Transverse colon (tissue), 4 donors: ENCODE data around the gene ALDH1A1. TPM values are rescaled to one million over a fixed set of nuclear protein-coding genes. Genes with fewer than 3 reads are reported as not detected.

ENCODE experiments used
- DNase-seq: peaks from one replicate; pipeline ENCODE4 v3.0.0-alpha.2; 2019
- H3K27ac ChIP-seq, 4 donors: fragments of 200-600 bp; sonication (generic); 2 replicates each; pipeline ENCODE4 v1.5.1; 2016 to 2018; ENCODE audit warnings: inconsistent platforms in 4 of 4
- H3K27me3 ChIP-seq: fragments of 200-600 bp; sonication (generic); 2 replicates; pipeline ENCODE4 v1.5.1; 2017; ENCODE audit warnings: inconsistent platforms
- H3K36me3 ChIP-seq, 4 donors: fragments of 200-600 bp; sonication (generic); 2 replicates each; pipeline ENCODE4 v1.5.1; 2017 to 2019; ENCODE audit warnings: inconsistent platforms in 4 of 4
- H3K4me1 ChIP-seq, 4 donors: fragments of 200-600 bp; sonication (generic); 2 replicates each; pipeline ENCODE4 v1.5.1; 2017 to 2020; ENCODE audit warnings: inconsistent platforms in 4 of 4
- H3K4me3 ChIP-seq, 4 donors: fragments of 200-600 bp; sonication (generic); 1 replicate in 1 of 4; 2 replicates in 3 of 4; pipeline versions ENCODE4 v1.5.1 to v1.6.1; 2017 to 2019; ENCODE audit warnings: inconsistent platforms in 4 of 4
- H3K9me3 ChIP-seq, 2 donors: fragments of 200-600 bp; sonication (generic); 2 replicates each; pipeline ENCODE4 v1.5.1; 2017 to 2019; ENCODE audit warnings: inconsistent platforms in 2 of 2
- CTCF ChIP-seq, 5 experiments: fragments of 200-600 bp in 3 of 5; fragments of 450-650 bp in 2 of 5; sonication (generic) in 3 of 5; IDR thresholded peaks; 1 replicate in 2 of 5; 2 replicates in 3 of 5; pipeline ENCODE4 v1.5.1; 2016 to 2017; ENCODE audit warnings: antibody characterized with exemption in 5 of 5, inconsistent platforms in 3 of 5, mild to moderate bottlenecking in 2 of 5, moderate library complexity in 1 of 5
- EP300 ChIP-seq: sonication (generic); formaldehyde crosslinking; IDR thresholded peaks from one replicate; pipeline ENCODE4 v1.6.1; 2017; ENCODE audit warnings: antibody characterized with exemption, low read depth
- POLR2A ChIP-seq: fragments of 450-650 bp; IDR thresholded peaks from one replicate; pipeline ENCODE4 v1.6.1; 2016; ENCODE audit warnings: antibody characterized with exemption, mild to moderate bottlenecking, moderate library complexity
- POLR2AphosphoS5 ChIP-seq, 3 donors: sonication (generic); formaldehyde crosslinking; IDR thresholded peaks; one replicate each; pipeline ENCODE4 v1.6.1; 2016; ENCODE audit warnings: antibody characterized with exemption in 3 of 3
- WGBS, 2 donors: methylation state at CpG; one replicate each; pipeline ENCODE4 v1.1.5; 2018; ENCODE audit warnings: low coverage in 1 of 2; 5-methylcytosine and 5-hydroxymethylcytosine counted together
- in situ Hi-C, 4 donors: fragments of 200-750 bp; cut with MboI; loops; one replicate each; pipeline versions ENCODE4 v1.15.0 to v1.15.1; 2017; ENCODE audit warnings: low sequenced_read_pairs in 3 of 4, low pct_ligation_motif_present in 1 of 4, low pct_unique_long_range_greater_than_20kb in 1 of 4
- intact Hi-C: fragments of 100-400 bp; cut with DNase I; formaldehyde crosslinking; loops from one replicate; pipeline ENCODE4 v1.15.1; 2023; ENCODE audit warnings: low total_unique reads
- total RNA-seq, 4 donors: library from RNA; depleted of rRNA; stranded (reverse); fragments of >200 nt; gene quantifications; one replicate each; pipeline ENCODE4 v1.1.0, GENCODE V29; 2016

Gene ALDH1A1
- total RNA-seq, 4 donors from 2014 or later = 76.3 to 566 (median 288) TPM

- in situ Hi-C loops (no loop called here), intact Hi-C loops (no loop called here)
- H3K4me3 ChIP-seq = no peak overlapping the region
- 39% methylated on average over 3 of the region's 3 CpGs; no CpG with 5 or more reads in 1 of the 2 donors for WGBS, 2 donors
- H3K27me3 ChIP-seq = no peaks in the 10 kb centered on the region
- H3K4me1 ChIP-seq = peaks cover 17 to 54% (median 44%) of the 10 kb centered on the region in 4 donors
- DNase-seq = peak; percentile 60
- peak overlapping the region in 3 of 4 donors; percentile 1 to 64 (median 58) for H3K27ac ChIP-seq
- no peaks in the 10 kb centered on the region for H3K9me3 ChIP-seq
- H3K36me3 ChIP-seq = no peaks in the 10 kb centered on the region
- TF ChIP-seq POLR2AphosphoS5 (IDR thresholded peaks at IDR 0.05) (peak in 2 of 3 donors; percentile 34 to 35), EP300 (peak; percentile 83), CTCF (IDR thresholded peaks at IDR 0.05) (no peak), POLR2A (no peak)
Measured at GRCh38 chr9:72984991-72985390, 32.1 kb upstream of the ALDH1A1 start.

- Histone ChIP-seq H3K4me3 (no peak overlapping the region), H3K27me3 (no peaks in the 10 kb centered on the region), H3K27ac (peak overlapping the region; percentile 1 to 64 (median 32)), H3K4me1 (peaks cover 17 to 54% (median 44%) of the 10 kb centered on the region in 4 donors), H3K9me3 (no peaks in the 10 kb centered on the region), H3K36me3 (no peaks in the 10 kb centered on the region)
- DNase-seq = no peak
- in situ Hi-C loops (no loop called here), intact Hi-C loops (no loop called here)
- TF ChIP-seq CTCF (IDR thresholded peaks at IDR 0.05) (no peak), POLR2A (no peak), POLR2AphosphoS5 (IDR thresholded peaks at IDR 0.05) (no peak), EP300 (no peak)
- 59 to 79% methylated on average over 2 of the region's 2 CpGs for WGBS, 2 donors
Measured at GRCh38 chr9:72984226-72984947, 31.5 kb upstream of the ALDH1A1 start.

GRCh38 chr9:72983512-72984225, 30.8 kb upstream of the ALDH1A1 start:
- intact Hi-C loops (no loop called here), in situ Hi-C loops (no loop called here)
- H3K4me1 ChIP-seq = peaks cover 17 to 54% (median 44%) of the 10 kb centered on the region in 4 donors
- H3K27me3 ChIP-seq = no peaks in the 10 kb centered on the region
- H3K27ac ChIP-seq = peak overlapping the region; percentile 8 to 64 (median 42)
- H3K4me3 ChIP-seq = no peak overlapping the region
- H3K36me3 ChIP-seq = no peaks in the 10 kb centered on the region
- TF ChIP-seq POLR2AphosphoS5 (IDR thresholded peaks at IDR 0.05) = no peak
- no peak for TF ChIP-seq CTCF (IDR thresholded peaks at IDR 0.05)
- no peak for TF ChIP-seq POLR2A
- TF ChIP-seq EP300 = no peak
- WGBS, 2 donors = 31 to 43% methylated on average over 3 to 5 of the region's 5 CpGs
- H3K9me3 ChIP-seq = no peaks in the 10 kb centered on the region
- DNase-seq = no peak

- TF ChIP-seq EP300 = no peak
- TF ChIP-seq CTCF (IDR thresholded peaks at IDR 0.05) = no peak
- no peak for TF ChIP-seq POLR2A
- no peak for TF ChIP-seq POLR2AphosphoS5 (IDR thresholded peaks at IDR 0.05)
- peaks cover 17 to 51% (median 42%) of the 10 kb centered on the region in 4 donors for H3K4me1 ChIP-seq
- peak overlapping the region in 3 of 4 donors; percentile 28 to 64 (median 57) for H3K27ac ChIP-seq
- in situ Hi-C loops = no loop called here
- DNase-seq = no peak
- intact Hi-C loops = no loop called here
- H3K36me3 ChIP-seq = no peaks in the 10 kb centered on the region
- H3K4me3 ChIP-seq = no peak overlapping the region
- no peaks in the 10 kb centered on the region for H3K27me3 ChIP-seq
- no peaks in the 10 kb centered on the region for H3K9me3 ChIP-seq
Measured at GRCh38 chr9:72983056-72983455, 30.2 kb upstream of the ALDH1A1 start.
